Breast epithelium (tissue), 4 donors: ENCODE results near the gene ABRAXAS1. TPM values are rescaled to one million over a fixed set of nuclear protein-coding genes. Genes with fewer than 3 reads are reported as not detected.

ENCODE experiments used
- DNase-seq, 2 donors: peaks; one replicate each; pipeline ENCODE4 v3.0.0-alpha.2; 2019; ENCODE audit warnings: low spot score in 2 of 2
- H3K27ac ChIP-seq, 2 donors: fragments of 200-600 bp; sonication (generic) in 1 of 2; one replicate each; pipeline ENCODE4 v1.5.1; 2016 to 2019; ENCODE audit warnings: mild to moderate bottlenecking in 1 of 2
- H3K27me3 ChIP-seq, 2 donors: fragments of 200-600 bp; sonication (generic) in 1 of 2; one replicate each; pipeline versions ENCODE4 v1.5.1 to v1.6.0; 2017 to 2019; ENCODE audit warnings: control low read depth in 1 of 2, mild to moderate bottlenecking in 1 of 2
- H3K36me3 ChIP-seq: fragments of 200-600 bp; one replicate; pipeline ENCODE4 v1.5.1; 2019
- H3K4me1 ChIP-seq, 2 donors: fragments of 200-600 bp; sonication (generic); one replicate each; pipeline ENCODE4 v1.5.1; 2016 to 2019; ENCODE audit warnings: control low read depth in 1 of 2
- H3K4me3 ChIP-seq, 3 donors: fragments of 200-600 bp; sonication (generic); 1 replicate in 2 of 3; 2 replicates in 1 of 3; pipeline ENCODE4 v1.5.1; 2016 to 2019; ENCODE audit warnings: mild to moderate bottlenecking in 3 of 3, moderate library complexity in 2 of 3
- H3K9me3 ChIP-seq, 2 donors: fragments of 200-600 bp; sonication (generic) in 1 of 2; one replicate each; pipeline ENCODE4 v1.5.1; 2016 to 2019; ENCODE audit warnings: control low read depth in 1 of 2
- CTCF ChIP-seq, 3 donors: fragments of 450-650 bp; IDR thresholded peaks; one replicate each; pipeline ENCODE4 v1.5.1; 2016 to 2017; ENCODE audit warnings: antibody characterized with exemption in 3 of 3, mild to moderate bottlenecking in 3 of 3, moderate library complexity in 3 of 3
- POLR2A ChIP-seq: fragments of 450-650 bp; IDR thresholded peaks from one replicate; pipeline ENCODE4 v1.6.1; 2016; ENCODE audit warnings: antibody characterized with exemption, mild to moderate bottlenecking, moderate library complexity
- POLR2AphosphoS5 ChIP-seq, 3 donors: sonication (generic); formaldehyde crosslinking; IDR thresholded peaks; one replicate each; pipeline ENCODE4 v1.6.1; 2017; ENCODE audit warnings: antibody characterized with exemption in 3 of 3
- intact Hi-C: fragments of 100-400 bp; cut with DNase I; formaldehyde crosslinking; loops from one replicate; pipeline ENCODE4 v1.15.1; 2023; ENCODE audit warnings: low total_unique reads
- total RNA-seq, 3 donors: library from RNA; depleted of rRNA; stranded (reverse); fragments of >200 nt; gene quantifications; one replicate each; pipeline ENCODE4 v1.1.0, GENCODE V29; 2016

The ABRAXAS1 gene
- 10 to 100 TPM; 13.8 to 17.4 (median 15.4) TPM for total RNA-seq

GRCh38 chr4:83484500-83485461 is at the start of gene ABRAXAS1:
ABRAXAS1 (minus strand) TSS chr4:83485100; CDS start chr4:83485072, 28 bp downstream.
- Histone ChIP-seq H3K4me3 (peak within 1 kb of the TSS; percentile 57 to 87 (median 82)), H3K9me3 (no peaks in the 10 kb centered on the region), H3K27me3 (no peaks in the 10 kb centered on the region), H3K4me1 (no peaks in the 10 kb centered on the region), H3K27ac (peak within 1 kb of the TSS; percentile 77 to 95), H3K36me3 (no peaks in the 10 kb centered on the region)
- TF ChIP-seq POLR2AphosphoS5 (IDR thresholded peaks at IDR 0.05) (peak; percentile 52 to 66 (median 58)), CTCF (IDR thresholded peaks at IDR 0.05) (no peak)
- intact Hi-C loops: no loop called here
- DNase-seq: peak; percentile 85 to 89

- no peaks in the 10 kb centered on the region for H3K27me3 ChIP-seq
- no peak for DNase-seq
- H3K4me1 ChIP-seq: no peaks in the 10 kb centered on the region
- no peak overlapping the region for H3K4me3 ChIP-seq
- H3K36me3 ChIP-seq: no peaks in the 10 kb centered on the region
- TF ChIP-seq CTCF (IDR thresholded peaks at IDR 0.05): no peak
- no peak for TF ChIP-seq POLR2A
- TF ChIP-seq POLR2AphosphoS5 (IDR thresholded peaks at IDR 0.05): no peak
- H3K27ac ChIP-seq: no peak overlapping the region
- peaks cover 0 to 7% of the 10 kb centered on the region in 2 donors for H3K9me3 ChIP-seq
- intact Hi-C loops: no loop called here
These were observed 42.8 kb upstream of the ABRAXAS1 start for GRCh38 chr4:83527671-83528070.

- no peak overlapping the region for H3K4me3 ChIP-seq
- H3K27ac ChIP-seq: no peak overlapping the region
- intact Hi-C loops: no loop called here
- no peaks in the 10 kb centered on the region for H3K27me3 ChIP-seq
- no peaks in the 10 kb centered on the region for H3K4me1 ChIP-seq
- peaks cover 0 to 1% of the 10 kb centered on the region in 2 donors for H3K9me3 ChIP-seq
- no peak for DNase-seq
- no peaks in the 10 kb centered on the region for H3K36me3 ChIP-seq
- TF ChIP-seq POLR2AphosphoS5 (IDR thresholded peaks at IDR 0.05) (no peak), POLR2A (no peak), CTCF (IDR thresholded peaks at IDR 0.05) (no peak)
These were observed 37.3 kb upstream of the ABRAXAS1 start for GRCh38 chr4:83522239-83522638.

- no peaks in the 10 kb centered on the region for H3K27me3 ChIP-seq
- H3K4me1 ChIP-seq: no peaks in the 10 kb centered on the region
- H3K4me3 ChIP-seq: no peak overlapping the region
- no peaks in the 10 kb centered on the region for H3K36me3 ChIP-seq
- TF ChIP-seq POLR2A: no peak
- TF ChIP-seq CTCF (IDR thresholded peaks at IDR 0.05): no peak
- TF ChIP-seq POLR2AphosphoS5 (IDR thresholded peaks at IDR 0.05): no peak
- intact Hi-C loops: no loop called here
- H3K27ac ChIP-seq: peak overlapping the region in 1 of 2 donors; percentile 54
- no peaks in the 10 kb centered on the region for H3K9me3 ChIP-seq
- DNase-seq: no peak
These were observed 31.3 kb upstream of the ABRAXAS1 start for GRCh38 chr4:83516042-83516772.

GRCh38 chr4:83510442-83510841 is 25.5 kb upstream of the ABRAXAS1 start:
- TF ChIP-seq POLR2AphosphoS5 (IDR thresholded peaks at IDR 0.05): no peak
- no peak for TF ChIP-seq CTCF (IDR thresholded peaks at IDR 0.05)
- no peak for TF ChIP-seq POLR2A
- Histone ChIP-seq H3K27ac (no peak overlapping the region), H3K4me1 (no peaks in the 10 kb centered on the region), H3K9me3 (no peaks in the 10 kb centered on the region), H3K27me3 (no peaks in the 10 kb centered on the region), H3K4me3 (no peak overlapping the region), H3K36me3 (no peaks in the 10 kb centered on the region)
- no peak for DNase-seq
- intact Hi-C loops: no loop called here
